HG02759 (cell line): Measurements from ENCODE around the gene UCN.

Source experiments
- ATAC-seq: cut with Tn5 transposase; IDR thresholded peaks from one replicate; pipeline ENCODE4 v1.9.1; 2021; ENCODE audit warnings: mild to moderate bottlenecking, moderate library complexity; ENCODE audit not compliant: unreplicated experiment

The UCN gene

DNA sequence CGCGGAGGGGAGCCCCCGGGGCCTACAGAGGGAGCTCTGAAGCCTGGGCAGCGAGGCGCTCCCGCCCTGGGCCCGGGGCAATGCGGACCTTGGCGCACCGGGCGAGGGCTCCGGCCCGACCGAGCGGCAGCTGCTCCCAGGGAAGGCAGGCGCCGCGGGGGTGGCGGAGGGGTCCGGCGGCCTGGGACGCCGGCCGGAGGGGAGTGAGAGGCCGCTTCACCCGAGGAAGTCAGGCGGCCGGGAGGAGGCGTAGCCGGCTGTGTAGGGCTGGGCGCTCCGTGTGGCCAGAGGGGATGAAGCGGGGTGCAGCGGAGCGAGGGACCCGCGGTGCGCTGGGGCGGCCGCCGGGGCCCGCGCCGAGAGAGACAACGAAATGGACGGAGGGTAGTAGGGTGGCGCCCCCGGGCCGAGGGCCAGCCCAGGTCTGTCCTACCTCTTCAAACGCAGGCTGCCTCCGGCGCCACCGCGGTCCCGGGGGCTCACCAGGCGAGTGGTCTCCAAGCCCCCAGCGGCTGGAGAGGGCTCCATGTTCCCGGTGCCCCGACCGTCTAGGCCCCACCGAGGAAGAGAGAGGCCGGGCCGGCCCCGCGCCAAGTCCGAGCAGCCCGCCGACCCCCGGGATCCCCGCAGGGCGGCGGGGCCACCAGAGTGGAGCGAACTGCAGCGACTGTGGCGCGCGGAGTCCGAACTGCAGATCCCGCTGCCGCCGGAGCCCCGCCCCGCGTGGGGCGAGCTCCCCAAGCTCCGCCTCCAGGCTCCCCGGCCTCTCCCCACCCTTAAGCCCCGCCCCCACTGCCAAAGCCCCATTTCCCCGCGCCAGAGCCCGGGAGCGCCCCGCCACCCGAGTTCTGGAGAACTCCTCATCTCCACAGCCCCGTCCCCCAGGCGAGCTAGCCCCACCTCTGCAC is 45.6 kb downstream of the UCN start, which contains the start of gene SLC30A3:
Gene SLC30A3 (minus strand): TSS at position 669 of the 908 bp plus-strand sequence. CDS start 141 bp downstream, at position 528.
- ATAC-seq: peak; percentile 54

- no peak for ATAC-seq
These were observed 46.3 kb downstream of the UCN start for GRCh38 chr2:27261926-27262298.

DNA sequence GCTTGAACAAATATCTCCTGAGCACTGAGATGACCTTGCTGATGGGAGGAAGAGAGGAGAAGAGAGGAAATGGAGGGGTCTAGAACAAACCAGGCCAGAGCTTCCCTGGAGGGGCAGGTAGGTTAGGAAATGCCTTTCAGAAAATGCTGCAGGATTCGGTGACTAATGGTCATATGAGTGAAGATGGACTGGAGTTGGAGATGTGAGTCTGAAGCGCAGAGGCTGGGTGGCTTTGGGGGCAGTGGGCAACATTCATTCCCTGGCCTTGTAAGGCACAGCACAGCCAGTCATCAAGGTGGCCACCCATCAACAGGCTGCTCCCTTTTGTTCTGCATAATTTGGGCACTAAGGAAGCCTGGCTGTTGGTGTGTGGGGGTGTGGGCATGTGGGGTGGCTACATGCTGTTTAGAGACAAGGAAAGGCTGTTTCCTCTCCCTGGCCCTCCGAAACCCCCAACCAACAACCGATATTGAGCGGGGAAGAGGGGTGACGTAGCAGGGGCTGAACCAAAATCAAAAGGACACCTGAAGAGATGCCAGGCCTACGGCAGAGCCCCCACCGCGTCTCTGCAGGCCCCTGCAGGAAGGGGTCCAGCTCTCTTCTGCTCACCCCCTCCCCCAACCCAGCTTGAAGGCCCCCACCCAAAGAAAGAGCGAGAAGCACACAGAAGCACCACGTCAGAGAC is 46.9 kb downstream of the UCN start:
- ATAC-seq: no peak

- no peak for ATAC-seq
These were observed 50.2 kb downstream of the UCN start for GRCh38 chr2:27258051-27258450.
